Thyroid gland (tissue), 4 donors: ENCODE data around the gene CARS1.

Experiments
- CTCF ChIP-seq, 6 experiments: fragments of 200-600 bp in 3 of 6; fragments of 450-650 bp in 3 of 6; sonication (generic) in 3 of 6; IDR thresholded peaks; one replicate each; pipeline ENCODE4 v1.5.1; 2016 to 2019; ENCODE audit warnings: antibody characterized with exemption in 6 of 6, mild to moderate bottlenecking in 2 of 6, inconsistent platforms in 1 of 6, moderate library complexity in 1 of 6
- POLR2A ChIP-seq, 2 donors: fragments of 450-650 bp; IDR thresholded peaks; one replicate each; pipeline ENCODE4 v1.6.1; 2017; ENCODE audit warnings: antibody characterized with exemption in 2 of 2, mild to moderate bottlenecking in 2 of 2, moderate library complexity in 1 of 2

DNA sequence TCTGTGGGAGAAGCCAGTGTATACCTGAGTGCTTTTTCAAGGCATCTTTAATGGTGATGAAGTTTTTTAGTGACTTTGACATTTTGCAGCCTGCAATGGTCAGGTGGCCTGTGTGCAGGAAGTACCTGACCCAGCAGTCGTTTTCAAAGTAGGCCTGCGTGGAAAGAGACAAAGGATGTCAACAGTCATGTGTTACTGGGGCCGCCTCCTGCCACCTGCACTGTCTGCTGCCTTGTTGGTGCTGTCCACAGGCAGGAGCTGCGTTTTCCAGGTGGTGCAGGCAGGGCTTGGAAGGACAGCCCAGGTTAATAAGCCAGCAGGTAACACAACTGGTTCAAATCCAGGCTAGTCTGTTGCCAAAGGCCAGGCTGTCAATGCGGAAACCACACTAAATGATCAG, 38.6 kb downstream of the CARS1 start:
- TF ChIP-seq CTCF (IDR thresholded peaks at IDR 0.05) (no peak), POLR2A (IDR thresholded peaks at IDR 0.05) (no peak)
